GM21723 (cell line): ENCODE data around the gene TMEM214.

Experiments used
- ATAC-seq: cut with Tn5 transposase; IDR thresholded peaks from one replicate; pipeline ENCODE4 v1.9.1; 2021; ENCODE audit warnings: mild to moderate bottlenecking, moderate library complexity; ENCODE audit not compliant: unreplicated experiment

The TMEM214 gene

GRCh38 chr2:27009083-27009482 is 23.7 kb upstream of the TMEM214 start:
- no peak for ATAC-seq

DNA sequence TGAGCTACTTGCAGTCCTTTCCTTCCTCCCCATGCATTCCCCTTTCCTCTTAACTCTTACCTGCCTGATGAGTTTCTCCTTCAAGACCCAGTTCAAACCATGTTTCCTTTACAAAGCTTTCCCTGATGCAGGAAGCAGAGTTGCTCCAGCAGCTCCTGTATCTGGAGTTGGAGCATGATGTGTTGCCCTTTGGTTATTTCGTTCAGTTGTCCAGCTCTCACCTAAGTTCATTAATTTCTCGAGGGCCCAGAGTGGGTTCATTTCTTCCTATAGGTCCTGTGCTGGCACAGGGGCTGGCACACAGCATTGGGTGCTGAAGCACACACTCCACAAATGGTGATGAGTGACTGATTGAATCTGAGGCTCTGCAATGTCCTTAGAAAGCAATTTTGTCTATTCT is 23.0 kb upstream of the TMEM214 start:
- ATAC-seq = no peak

DNA sequence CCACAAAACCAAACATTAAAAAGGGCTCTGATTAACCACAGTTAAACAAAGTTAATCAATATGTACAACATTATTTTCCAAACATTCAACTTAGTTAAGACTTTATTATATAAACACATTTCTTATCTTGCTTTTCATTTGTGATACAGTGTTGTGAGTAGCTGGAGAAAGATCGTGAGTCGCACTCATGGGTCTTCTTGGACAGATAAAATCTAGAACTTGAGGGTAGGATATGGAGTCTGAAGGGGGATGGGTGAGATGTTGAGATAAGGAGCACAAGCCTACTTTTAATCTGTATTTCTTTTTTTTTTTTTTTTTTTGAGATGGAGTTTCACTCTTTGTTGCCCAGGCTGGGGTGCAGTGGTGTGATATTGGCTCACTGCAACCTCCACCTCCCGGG is 22.6 kb upstream of the TMEM214 start:
- ATAC-seq = no peak

DNA sequence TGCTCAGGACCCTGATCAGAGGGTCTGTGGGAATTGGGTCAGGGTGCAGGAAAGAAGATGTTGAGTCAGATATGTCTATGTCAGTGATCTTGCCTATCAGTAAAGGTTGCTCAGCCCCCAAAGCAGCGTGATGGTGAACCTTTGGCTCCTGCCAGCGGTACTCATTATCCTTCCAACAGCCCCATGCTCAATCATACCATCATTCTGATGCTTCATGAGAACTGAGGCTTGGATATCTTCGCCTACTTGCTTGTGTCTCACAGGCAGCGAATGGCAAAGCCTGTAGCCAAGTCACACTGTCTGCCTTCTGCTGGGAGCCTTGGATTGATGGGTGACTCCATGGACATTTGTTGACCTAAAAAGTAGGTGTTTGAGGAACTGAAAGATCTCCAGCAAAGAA is 19.0 kb upstream of the TMEM214 start:
- no peak for ATAC-seq

GRCh38 chr2:27014771-27015433 is 17.9 kb upstream of the TMEM214 start:
- no peak for ATAC-seq

DNA sequence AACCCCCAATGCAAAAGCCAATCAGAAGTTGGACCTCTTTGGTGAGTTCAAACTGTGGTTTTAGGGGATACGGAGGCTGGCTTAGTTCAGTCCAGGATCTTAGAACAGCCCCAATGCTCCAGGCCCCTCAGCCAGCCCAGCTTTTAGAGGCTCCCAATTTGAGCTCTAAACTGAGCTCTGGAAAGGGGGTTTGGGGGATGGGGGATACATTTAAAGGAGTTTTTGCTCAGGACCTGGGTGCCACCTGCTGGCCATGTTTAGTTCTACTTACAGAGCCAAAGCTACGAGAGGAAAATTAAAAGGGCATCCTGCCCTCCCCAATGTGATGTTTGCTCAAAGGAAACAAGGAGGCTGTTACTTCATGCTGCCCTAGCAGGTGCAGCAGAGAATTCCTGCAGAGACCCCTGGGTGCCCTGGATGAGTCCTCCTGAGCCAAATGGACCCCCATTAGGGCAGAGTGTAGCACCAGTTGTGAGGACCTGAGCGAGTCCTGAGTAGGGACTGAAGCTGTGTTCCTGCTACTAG is 15.9 kb upstream of the TMEM214 start:
- ATAC-seq = no peak

- no peak for ATAC-seq
These were observed 14.6 kb upstream of the TMEM214 start for GRCh38 chr2:27018142-27018541.

DNA sequence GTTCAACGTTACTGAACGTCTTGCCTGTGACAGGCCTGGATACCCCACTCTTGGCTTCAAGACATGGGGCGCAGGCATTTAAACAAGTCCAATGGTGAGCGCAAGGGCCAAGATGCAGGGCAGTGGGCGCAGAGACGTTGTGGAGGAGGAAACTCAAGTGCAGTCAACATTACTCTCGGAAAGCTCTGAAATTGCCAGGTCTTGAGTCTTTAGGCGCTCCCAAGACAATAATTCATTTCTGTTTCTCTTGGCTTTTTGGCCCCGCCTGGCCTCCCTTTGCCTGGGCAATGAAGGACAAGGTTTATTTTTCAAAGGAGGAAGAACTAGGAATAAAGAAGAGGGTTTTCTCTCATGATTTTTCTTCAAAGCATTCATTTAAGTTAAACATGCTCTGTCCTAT is 13.3 kb upstream of the TMEM214 start:
- ATAC-seq = no peak

DNA sequence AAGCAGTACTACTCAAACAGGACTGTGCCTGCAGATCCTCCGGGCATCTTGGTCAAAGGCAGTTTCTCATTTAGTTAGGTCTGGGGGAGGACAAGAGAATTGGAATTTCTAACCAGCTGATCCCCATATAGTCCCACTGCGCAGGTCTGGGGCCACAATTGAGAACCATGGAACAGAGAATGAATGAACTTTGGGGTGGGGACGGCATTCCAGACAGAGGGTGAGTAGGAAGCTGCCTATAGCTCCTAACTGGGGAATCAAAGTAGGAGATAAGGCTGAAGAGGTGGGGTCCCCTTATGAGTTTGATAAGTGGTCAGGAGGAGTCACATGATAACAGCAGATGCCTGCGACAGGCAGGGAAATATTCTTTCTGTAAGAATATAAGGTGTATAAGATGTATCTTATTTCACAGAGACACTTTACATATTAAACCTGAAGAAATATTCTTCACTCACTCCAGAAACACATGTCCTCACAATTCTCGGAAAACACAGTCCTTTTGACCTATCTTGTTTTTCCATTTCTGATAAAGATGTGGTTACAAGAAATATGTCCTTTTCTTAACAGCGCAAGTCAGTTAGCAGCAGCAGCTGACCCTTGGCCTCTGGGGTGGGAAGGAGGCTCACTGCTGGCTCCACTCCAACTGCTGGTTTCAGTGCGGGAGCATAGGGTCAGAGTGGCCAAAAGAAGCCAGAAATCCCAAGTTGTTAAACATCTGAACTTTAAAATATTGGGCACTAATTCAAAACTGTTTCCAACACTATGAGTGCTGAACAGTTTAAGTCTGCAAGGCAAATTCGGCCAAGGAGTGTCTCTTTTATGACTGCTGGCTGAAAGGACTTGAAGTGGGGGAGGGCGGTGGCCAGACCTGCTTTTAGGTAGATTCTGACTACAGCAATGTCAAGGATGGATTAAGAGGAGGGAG is 12.6 kb upstream of the TMEM214 start:
- no peak for ATAC-seq

- ATAC-seq = no peak
These were observed 11.3 kb upstream of the TMEM214 start for GRCh38 chr2:27021253-27022049.

GRCh38 chr2:27023740-27024139 is 9.0 kb upstream of the TMEM214 start:
- no peak for ATAC-seq

GRCh38 chr2:27024188-27024587 is 8.6 kb upstream of the TMEM214 start:
- no peak for ATAC-seq

DNA sequence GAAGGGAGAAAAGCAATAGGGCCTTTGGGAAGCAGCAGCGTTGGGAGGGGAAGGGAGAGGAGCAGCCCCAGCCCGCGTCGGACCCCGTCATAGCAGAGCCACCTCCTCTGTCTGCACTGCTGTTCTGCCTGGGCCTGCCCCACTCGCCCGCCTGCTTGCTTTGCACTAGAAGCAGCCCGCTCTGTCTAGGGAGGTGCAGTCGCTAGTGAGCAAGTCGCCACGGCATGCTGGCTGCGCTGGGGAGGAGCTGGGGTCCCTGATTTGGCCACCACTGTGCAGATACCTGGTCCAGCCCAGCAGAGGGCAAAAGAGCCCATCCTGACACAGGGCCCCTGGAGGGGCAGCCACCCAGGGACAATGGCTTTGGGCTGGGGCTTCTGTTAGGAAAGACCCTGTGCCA is 8.0 kb upstream of the TMEM214 start:
- no peak for ATAC-seq

DNA sequence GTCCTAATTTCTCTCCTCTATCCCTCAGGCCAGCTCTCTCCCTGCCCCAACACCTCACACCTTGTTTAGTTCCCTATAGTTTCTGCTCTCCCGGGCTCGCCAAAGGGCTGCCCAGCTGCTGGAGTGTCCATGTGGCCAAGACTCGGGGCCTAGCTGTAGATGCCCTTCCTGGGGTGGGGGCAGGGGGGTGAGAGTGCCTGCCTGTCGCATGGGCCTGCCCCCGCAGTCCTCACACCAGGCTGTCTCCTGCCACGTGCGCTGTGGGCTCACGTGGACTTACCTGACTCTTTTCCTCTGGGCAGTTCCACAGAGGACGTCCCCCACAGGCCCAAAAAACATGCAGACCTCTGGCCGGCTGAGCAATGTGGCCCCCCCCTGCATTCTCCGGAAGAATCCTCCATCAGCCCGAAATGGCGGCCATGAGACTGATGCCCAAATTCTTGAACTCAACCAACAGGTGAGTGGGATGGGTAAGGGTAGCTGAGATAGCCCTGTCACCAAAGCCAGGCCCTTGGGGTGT is 7.4 kb upstream of the TMEM214 start:
- ATAC-seq = no peak

- no peak for ATAC-seq
These were observed 6.6 kb upstream of the TMEM214 start for GRCh38 chr2:27025861-27026851.

DNA sequence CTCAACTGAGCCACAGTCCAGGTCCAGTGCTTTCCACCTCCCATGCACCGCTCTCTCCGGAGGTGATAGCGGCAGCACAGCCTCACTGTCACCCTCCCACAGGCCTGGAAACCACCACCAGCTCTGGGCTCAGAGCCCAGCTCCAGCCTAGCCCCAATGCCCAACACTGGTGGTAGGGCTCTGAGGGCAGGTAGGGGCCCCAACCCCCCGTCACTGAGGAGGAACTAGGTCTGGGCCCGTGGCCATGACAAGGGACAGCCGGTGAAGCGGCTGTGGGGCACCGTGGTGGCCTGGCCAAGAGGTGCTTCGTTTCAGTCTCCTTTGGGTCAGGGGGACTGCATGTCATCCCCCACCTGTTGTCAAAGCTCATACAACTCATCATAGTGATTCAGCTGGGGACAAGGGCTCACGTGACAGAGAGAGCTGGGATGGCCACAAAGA is 5.5 kb upstream of the TMEM214 start:
- ATAC-seq = no peak

GRCh38 chr2:27029051-27029450 is 3.7 kb upstream of the TMEM214 start:
- ATAC-seq = no peak

DNA sequence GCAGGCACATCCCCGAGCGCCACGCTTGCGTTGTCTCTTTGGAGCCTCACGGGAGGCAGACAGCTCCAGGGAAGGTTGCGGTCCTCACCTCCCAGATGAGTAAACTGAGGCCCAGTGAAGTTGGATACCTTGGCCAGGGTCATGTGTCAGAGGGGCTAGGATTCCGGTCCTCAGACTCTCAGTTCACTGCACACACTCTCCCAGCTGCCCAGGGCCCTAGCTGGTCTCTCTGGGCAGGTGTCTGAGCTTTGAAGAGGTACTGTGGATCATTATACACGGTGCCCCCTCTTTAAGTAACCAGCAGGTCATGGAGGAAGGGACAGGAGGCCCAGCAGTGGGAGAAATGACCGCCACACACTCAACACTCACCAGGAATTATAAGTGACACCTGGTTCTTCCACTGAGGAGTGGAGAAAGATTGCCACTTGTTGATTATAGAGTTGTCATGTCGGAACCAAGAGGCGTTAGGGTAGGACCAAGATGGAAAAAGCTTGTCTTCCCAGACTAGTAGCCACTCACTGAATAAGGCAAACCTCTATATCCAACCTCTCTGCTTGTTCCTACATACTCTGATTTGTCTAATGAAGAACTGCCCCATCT is 588 bp downstream of the TMEM214 start:
- ATAC-seq = no peak

GRCh38 chr2:27038012-27038411 is 5.2 kb downstream of the TMEM214 start:
- ATAC-seq = no peak
